ENCODE measurements around the gene PRKCD.

PRKCD gene

GRCh38 chr3:53224026-53224425 is 63.0 kb downstream of the PRKCD start:
- TF ChIP-seq, protein P1, sequence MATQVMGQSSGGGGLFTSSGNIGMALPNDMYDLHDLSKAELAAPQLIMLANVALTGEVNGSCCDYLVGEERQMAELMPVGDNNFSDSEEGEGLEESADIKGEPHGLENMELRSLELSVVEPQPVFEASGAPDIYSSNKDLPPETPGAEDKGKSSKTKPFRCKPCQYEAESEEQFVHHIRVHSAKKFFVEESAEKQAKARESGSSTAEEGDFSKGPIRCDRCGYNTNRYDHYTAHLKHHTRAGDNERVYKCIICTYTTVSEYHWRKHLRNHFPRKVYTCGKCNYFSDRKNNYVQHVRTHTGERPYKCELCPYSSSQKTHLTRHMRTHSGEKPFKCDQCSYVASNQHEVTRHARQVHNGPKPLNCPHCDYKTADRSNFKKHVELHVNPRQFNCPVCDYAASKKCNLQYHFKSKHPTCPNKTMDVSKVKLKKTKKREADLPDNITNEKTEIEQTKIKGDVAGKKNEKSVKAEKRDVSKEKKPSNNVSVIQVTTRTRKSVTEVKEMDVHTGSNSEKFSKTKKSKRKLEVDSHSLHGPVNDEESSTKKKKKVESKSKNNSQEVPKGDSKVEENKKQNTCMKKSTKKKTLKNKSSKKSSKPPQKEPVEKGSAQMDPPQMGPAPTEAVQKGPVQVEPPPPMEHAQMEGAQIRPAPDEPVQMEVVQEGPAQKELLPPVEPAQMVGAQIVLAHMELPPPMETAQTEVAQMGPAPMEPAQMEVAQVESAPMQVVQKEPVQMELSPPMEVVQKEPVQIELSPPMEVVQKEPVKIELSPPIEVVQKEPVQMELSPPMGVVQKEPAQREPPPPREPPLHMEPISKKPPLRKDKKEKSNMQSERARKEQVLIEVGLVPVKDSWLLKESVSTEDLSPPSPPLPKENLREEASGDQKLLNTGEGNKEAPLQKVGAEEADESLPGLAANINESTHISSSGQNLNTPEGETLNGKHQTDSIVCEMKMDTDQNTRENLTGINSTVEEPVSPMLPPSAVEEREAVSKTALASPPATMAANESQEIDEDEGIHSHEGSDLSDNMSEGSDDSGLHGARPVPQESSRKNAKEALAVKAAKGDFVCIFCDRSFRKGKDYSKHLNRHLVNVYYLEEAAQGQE (IDR thresholded peaks at IDR 0.05; ENCODE audit: insufficient read depth in 1 of 2, low read depth in 2 of 2, low read length in 2 of 2): no peak
- TF ChIP-seq POLR2AphosphoS5 (IDR thresholded peaks at IDR 0.05; ENCODE audit: low read depth, low read length) (no peak), FOXP2 (optimal IDR thresholded peaks at IDR 0.05; ENCODE audit: borderline replicate concordance, extremely low read depth, extremely low read length, insufficient read depth) (no peak), TAF1 (IDR thresholded peaks at IDR 0.05; ENCODE audit: borderline replicate concordance, insufficient read depth, low read length) (no peak), SIN3A (IDR thresholded peaks at IDR 0.05; ENCODE audit: borderline replicate concordance, insufficient read depth, low read length) (no peak)

DNA sequence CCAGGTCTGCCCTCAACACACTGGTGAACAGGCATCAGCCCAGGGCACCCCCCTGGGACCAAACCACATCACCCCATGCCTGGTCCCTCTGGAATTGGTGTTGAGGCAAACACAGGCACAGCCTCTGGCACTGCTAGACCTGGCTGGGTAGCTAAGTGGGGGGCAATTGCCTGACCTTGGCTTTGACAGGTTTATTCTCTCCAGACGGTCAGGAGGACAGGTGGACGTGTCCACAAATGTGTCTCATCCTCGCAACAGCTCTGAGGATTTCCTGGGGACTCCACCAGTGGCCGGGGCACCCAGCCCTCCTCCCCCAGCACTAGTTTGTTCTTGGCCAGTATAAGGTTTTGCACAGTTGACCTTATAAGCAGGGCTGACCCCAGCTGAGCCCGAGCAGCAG is 63.5 kb downstream of the PRKCD start:
- TF ChIP-seq POLR2AphosphoS5 (IDR thresholded peaks at IDR 0.05; ENCODE audit: low read depth, low read length): peak; percentile 34; the same call in 1 of the 2 replicates
- TF ChIP-seq, protein P1 (IDR thresholded peaks at IDR 0.05; ENCODE audit: insufficient read depth in 1 of 2, low read depth in 2 of 2, low read length in 2 of 2): no peak

- TF ChIP-seq POLR2AphosphoS5 (IDR thresholded peaks at IDR 0.05; ENCODE audit: low read depth, low read length) (no peak), FOXP2 (optimal IDR thresholded peaks at IDR 0.05; ENCODE audit: borderline replicate concordance, extremely low read depth, extremely low read length, insufficient read depth) (no peak), SIN3A (IDR thresholded peaks at IDR 0.05; ENCODE audit: borderline replicate concordance, insufficient read depth, low read length) (no peak), TAF1 (IDR thresholded peaks at IDR 0.05; ENCODE audit: borderline replicate concordance, insufficient read depth, low read length) (no peak)
- TF ChIP-seq, protein P1 (IDR thresholded peaks at IDR 0.05; ENCODE audit: insufficient read depth in 1 of 2, low read depth in 2 of 2, low read length in 2 of 2): no peak
Observed at GRCh38 chr3:53225181-53225580, 64.2 kb downstream of the PRKCD start.

DNA sequence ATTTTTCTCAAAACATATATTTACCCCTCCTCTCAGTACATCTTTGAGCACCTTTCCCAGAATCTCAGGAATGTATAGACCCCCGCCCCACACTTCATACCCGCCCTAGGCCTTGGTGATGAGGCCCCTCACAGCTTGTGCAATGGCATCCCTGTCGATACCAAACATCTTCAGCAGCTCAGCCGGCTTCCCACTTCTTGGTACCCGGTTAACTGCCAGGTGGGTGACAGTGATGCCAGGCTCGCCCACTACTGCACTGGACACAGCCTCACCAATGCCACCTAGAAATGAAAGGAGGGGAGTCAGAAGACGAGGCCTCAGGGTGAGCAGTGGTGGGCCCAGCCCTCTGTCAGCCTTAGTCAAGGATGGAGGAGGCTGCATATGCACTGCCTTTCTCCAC is 64.6 kb downstream of the PRKCD start:
- TF ChIP-seq, protein P1 (IDR thresholded peaks at IDR 0.05; ENCODE audit: insufficient read depth in 1 of 2, low read depth in 2 of 2, low read length in 2 of 2): no peak
- TF ChIP-seq TAF1 (IDR thresholded peaks at IDR 0.05; ENCODE audit: borderline replicate concordance, insufficient read depth, low read length) (no peak), POLR2AphosphoS5 (IDR thresholded peaks at IDR 0.05; ENCODE audit: low read depth, low read length) (no peak), FOXP2 (optimal IDR thresholded peaks at IDR 0.05; ENCODE audit: borderline replicate concordance, extremely low read depth, extremely low read length, insufficient read depth) (no peak), SIN3A (IDR thresholded peaks at IDR 0.05; ENCODE audit: borderline replicate concordance, insufficient read depth, low read length) (no peak)

DNA sequence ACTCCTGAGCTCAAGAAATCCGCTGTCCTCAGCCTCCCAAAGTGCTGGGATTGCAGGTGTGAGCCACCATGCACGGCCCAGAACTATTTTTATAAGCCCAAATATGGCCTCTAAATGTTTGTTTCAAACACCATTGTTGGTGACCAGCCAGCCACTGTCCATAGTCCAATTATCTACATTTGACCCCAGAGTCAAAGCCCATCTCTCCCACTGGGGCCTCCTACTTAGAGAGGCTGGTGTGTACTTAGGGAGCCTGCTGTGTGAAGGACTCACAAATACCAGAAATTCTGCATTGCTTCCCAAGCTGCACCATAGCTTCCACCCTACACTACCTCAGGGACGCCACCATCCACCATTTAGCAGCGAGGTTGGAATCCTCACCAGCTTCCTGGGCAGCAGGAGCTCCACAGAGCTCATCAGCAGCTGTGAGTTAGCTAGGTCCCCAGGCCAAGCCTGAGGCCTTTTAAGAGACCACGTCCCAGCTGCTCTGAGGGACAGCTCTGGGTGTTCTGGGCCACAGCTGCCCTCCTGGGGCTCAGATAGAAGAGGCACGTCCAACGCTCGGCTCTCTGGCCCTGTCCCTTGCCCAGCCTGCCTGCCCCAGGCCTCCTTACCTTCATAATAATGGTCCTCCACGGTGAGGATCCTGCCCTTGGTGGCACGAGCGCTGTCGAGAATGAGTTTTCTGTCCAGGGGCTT is 65.3 kb downstream of the PRKCD start:
- TF ChIP-seq TAF1 (IDR thresholded peaks at IDR 0.05; ENCODE audit: borderline replicate concordance, insufficient read depth, low read length) (no peak), SIN3A (IDR thresholded peaks at IDR 0.05; ENCODE audit: borderline replicate concordance, insufficient read depth, low read length) (no peak), FOXP2 (optimal IDR thresholded peaks at IDR 0.05; ENCODE audit: borderline replicate concordance, extremely low read depth, extremely low read length, insufficient read depth) (no peak), POLR2AphosphoS5 (IDR thresholded peaks at IDR 0.05; ENCODE audit: low read depth, low read length) (no peak)
- TF ChIP-seq, protein P1 (IDR thresholded peaks at IDR 0.05; ENCODE audit: insufficient read depth in 1 of 2, low read depth in 2 of 2, low read length in 2 of 2): no peak
